Activated naive CD8-positive, alpha-beta T cell (primary cell): ENCODE data around the gene C10orf143.

Source experiments
- H3K27ac Mint-ChIP-seq: one replicate; pipeline ENCODE4 v1.8.0; 2021; ENCODE audit warnings: mixed read lengths
- H3K27me3 Mint-ChIP-seq: one replicate; pipeline ENCODE4 v1.8.0; 2021; ENCODE audit warnings: mixed read lengths
- H3K36me3 Mint-ChIP-seq: one replicate; pipeline ENCODE4 v1.8.0; 2021; ENCODE audit warnings: mixed read lengths
- H3K4me1 Mint-ChIP-seq: one replicate; pipeline ENCODE4 v1.8.0; 2021; ENCODE audit warnings: low read depth, mixed read lengths
- H3K4me3 Mint-ChIP-seq: one replicate; pipeline ENCODE4 v1.8.0; 2021; ENCODE audit warnings: mild to moderate bottlenecking, mixed read lengths
- H3K9me3 Mint-ChIP-seq: one replicate; pipeline ENCODE4 v1.8.0; 2021; ENCODE audit warnings: low read depth, mixed read lengths

Gene C10orf143

DNA sequence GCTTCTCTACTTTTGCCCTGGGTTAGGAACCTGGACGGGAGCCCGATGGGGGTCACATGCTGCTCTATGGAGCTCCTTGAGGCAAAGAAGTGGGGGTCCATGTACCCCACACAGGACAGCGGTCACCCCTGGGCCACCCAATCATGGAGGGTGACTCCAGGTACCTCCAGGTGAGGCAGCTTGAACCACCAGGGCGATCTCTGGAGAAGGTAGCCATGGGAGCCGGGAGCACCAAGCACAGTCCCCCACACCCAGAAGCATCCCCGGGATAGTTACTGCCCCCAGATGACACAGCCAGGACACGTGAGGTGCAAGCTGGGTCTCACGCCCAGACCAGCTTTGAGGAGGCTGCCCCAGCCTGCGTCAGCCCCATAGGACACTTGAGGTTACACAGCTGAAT lies 58.4 kb downstream of the C10orf143 start:
- no peaks in the 10 kb centered on the region for H3K27me3 Mint-ChIP-seq
- no peak overlapping the region for H3K4me3 Mint-ChIP-seq
- H3K9me3 Mint-ChIP-seq, result no peaks in the 10 kb centered on the region
- H3K27ac Mint-ChIP-seq, result no peak overlapping the region
- no peaks in the 10 kb centered on the region for H3K36me3 Mint-ChIP-seq
- H3K4me1 Mint-ChIP-seq, result no peaks in the 10 kb centered on the region

DNA sequence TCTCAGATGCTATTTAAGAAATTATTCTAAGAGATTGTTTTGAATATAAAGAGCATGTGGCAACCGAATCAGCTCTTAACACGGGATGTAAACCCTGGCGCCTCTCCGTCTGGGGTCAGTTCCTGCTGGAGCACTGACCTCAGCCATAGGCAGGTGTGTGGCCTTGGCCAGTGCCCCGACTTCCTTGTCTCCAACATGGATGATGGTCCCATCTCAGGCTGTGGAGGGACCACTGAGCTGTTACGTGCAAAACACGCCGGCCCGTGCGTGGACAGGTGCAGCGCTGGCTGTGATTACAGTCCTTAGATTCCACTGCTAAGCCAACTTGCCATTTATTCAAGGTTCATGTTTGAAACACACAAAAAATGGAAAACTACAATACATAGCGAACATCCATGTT lies 59.9 kb downstream of the C10orf143 start:
- Mint-ChIP-seq H3K27ac (no peak overlapping the region), H3K9me3 (no peaks in the 10 kb centered on the region), H3K27me3 (no peaks in the 10 kb centered on the region), H3K4me3 (no peak overlapping the region), H3K36me3 (no peaks in the 10 kb centered on the region), H3K4me1 (no peaks in the 10 kb centered on the region)

- no peaks in the 10 kb centered on the region for H3K36me3 Mint-ChIP-seq
- H3K27ac Mint-ChIP-seq, result no peak overlapping the region
- H3K4me3 Mint-ChIP-seq, result no peak overlapping the region
- no peaks in the 10 kb centered on the region for H3K27me3 Mint-ChIP-seq
- H3K9me3 Mint-ChIP-seq, result no peaks in the 10 kb centered on the region
- H3K4me1 Mint-ChIP-seq, result no peaks in the 10 kb centered on the region
These were observed 60.6 kb downstream of the C10orf143 start for GRCh38 chr10:130049987-130050386.

DNA sequence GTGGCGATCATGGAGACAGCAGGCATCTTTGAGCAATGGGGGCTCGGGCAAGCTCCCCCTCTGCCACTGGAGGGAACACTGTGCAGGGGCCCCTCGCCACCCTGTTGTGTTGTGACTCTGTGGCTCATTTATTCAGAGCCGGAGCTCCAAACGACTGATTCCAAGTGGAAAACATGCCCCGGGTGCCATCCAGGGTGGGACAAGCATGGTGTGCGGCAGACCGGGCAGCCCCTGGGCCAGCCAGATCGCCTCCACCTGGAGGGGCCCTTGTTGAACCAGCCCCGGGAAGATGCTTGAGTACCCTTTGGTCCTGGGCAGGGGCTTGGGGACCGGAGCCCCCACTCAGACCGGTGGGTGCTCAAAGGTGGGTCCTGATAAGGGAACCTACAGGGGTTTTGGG lies 61.4 kb downstream of the C10orf143 start:
- Mint-ChIP-seq H3K27ac (no peak overlapping the region), H3K4me3 (no peak overlapping the region), H3K27me3 (no peaks in the 10 kb centered on the region), H3K36me3 (no peaks in the 10 kb centered on the region), H3K9me3 (no peaks in the 10 kb centered on the region), H3K4me1 (no peaks in the 10 kb centered on the region)

GRCh38 chr10:130048081-130048480 lies 62.5 kb downstream of the C10orf143 start:
- H3K9me3 Mint-ChIP-seq, result no peaks in the 10 kb centered on the region
- no peaks in the 10 kb centered on the region for H3K4me1 Mint-ChIP-seq
- H3K4me3 Mint-ChIP-seq, result no peak overlapping the region

GRCh38 chr10:130047336-130047735 lies 63.3 kb downstream of the C10orf143 start:
- H3K36me3 Mint-ChIP-seq, result no peaks in the 10 kb centered on the region
- no peaks in the 10 kb centered on the region for H3K9me3 Mint-ChIP-seq
- peaks cover 5% of the 10 kb centered on the region for H3K27me3 Mint-ChIP-seq
- no peak overlapping the region for H3K27ac Mint-ChIP-seq
- H3K4me3 Mint-ChIP-seq, result no peak overlapping the region
- no peaks in the 10 kb centered on the region for H3K4me1 Mint-ChIP-seq

More at GRCh38 chr10:130048081-130048480, 62.5 kb downstream of the C10orf143 start:
- Mint-ChIP-seq H3K36me3 (no peaks in the 10 kb centered on the region), H3K27me3 (peaks cover 5% of the 10 kb centered on the region), H3K27ac (no peak overlapping the region)

DNA sequence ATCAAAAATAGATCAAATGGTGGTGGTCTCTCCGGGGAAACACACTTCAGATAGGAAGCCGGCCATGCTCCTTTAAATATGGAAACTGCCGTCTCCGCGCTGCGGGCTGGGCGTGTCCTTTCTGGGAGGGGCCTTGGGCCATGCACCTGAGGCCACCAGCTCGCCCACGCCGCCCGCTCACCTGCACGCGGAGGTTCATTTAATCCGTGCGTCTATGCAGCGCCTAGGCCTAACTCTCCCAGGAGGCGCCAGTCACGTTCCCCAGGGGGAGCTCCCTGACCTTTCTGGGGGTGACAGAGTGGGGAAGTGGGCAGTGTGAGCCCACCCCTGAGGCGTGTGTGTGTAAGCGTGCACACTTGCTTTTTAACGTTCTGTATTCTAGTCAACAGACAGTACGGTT lies 64.0 kb downstream of the C10orf143 start:
- H3K4me1 Mint-ChIP-seq, result no peaks in the 10 kb centered on the region
- H3K36me3 Mint-ChIP-seq, result no peaks in the 10 kb centered on the region
- H3K9me3 Mint-ChIP-seq, result no peaks in the 10 kb centered on the region
- H3K27ac Mint-ChIP-seq, result no peak overlapping the region
- no peak overlapping the region for H3K4me3 Mint-ChIP-seq
- peaks cover 5% of the 10 kb centered on the region for H3K27me3 Mint-ChIP-seq

DNA sequence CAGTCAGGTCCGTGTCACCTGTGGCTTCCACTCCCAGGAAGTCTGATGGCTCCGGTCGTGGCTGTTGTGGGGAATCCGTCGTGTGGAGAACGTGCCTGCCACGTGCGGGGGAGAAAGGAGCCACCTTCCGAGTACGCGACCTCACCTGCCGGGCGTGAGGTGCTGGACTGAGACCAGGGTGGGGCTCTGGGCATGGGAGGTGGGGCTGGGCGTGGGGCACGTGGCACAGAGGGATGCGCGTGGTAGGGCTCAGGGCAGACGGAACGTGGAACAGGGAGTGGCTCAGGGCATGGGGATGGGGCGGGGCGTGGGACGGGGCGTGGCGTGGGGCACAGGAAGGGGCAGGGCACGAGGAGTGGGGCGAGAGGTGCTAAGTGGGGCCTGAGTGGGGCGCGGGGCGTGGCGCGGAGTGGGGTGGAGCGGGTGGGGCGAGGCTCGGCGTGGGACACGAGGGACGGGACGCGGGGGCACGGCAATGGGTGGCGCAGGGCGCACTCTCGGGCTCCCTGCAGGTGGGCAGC lies 64.8 kb downstream of the C10orf143 start:
- H3K27ac Mint-ChIP-seq, result no peak overlapping the region
- H3K9me3 Mint-ChIP-seq, result no peaks in the 10 kb centered on the region
- no peaks in the 10 kb centered on the region for H3K4me1 Mint-ChIP-seq
- peaks cover 5% of the 10 kb centered on the region for H3K27me3 Mint-ChIP-seq
- no peak overlapping the region for H3K4me3 Mint-ChIP-seq
- H3K36me3 Mint-ChIP-seq, result no peaks in the 10 kb centered on the region

- H3K36me3 Mint-ChIP-seq, result no peaks in the 10 kb centered on the region
- H3K27ac Mint-ChIP-seq, result no peak overlapping the region
- no peak overlapping the region for H3K4me3 Mint-ChIP-seq
- H3K4me1 Mint-ChIP-seq, result no peaks in the 10 kb centered on the region
- H3K9me3 Mint-ChIP-seq, result no peaks in the 10 kb centered on the region
- peaks cover 5% of the 10 kb centered on the region for H3K27me3 Mint-ChIP-seq
These were observed 65.5 kb downstream of the C10orf143 start for GRCh38 chr10:130045091-130045652.

- Mint-ChIP-seq H3K36me3 (no peaks in the 10 kb centered on the region), H3K4me1 (no peaks in the 10 kb centered on the region), H3K4me3 (no peak overlapping the region), H3K27me3 (peaks cover 5% of the 10 kb centered on the region), H3K27ac (no peak overlapping the region), H3K9me3 (no peaks in the 10 kb centered on the region)
These were observed 66.3 kb downstream of the C10orf143 start for GRCh38 chr10:130044067-130045061.

DNA sequence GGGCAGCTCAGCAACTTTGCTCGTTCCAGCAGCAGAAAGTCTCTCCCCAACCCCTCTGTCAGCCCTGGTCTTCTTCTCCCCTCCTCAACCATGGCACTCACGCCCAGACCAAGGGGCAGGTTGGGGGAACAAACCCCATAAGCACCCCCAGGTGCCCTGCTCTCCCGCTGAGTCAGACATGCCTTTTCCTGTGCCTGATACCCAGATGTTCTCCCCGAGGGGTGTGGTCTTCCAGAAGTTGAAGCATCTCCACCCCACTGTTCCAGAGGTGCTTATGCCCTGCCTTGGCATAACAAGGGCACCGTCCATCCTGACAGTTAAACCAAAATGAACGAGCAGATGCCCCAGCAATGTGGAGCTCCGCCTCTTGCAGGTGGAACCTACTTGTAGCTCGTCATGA lies 67.1 kb downstream of the C10orf143 start:
- Mint-ChIP-seq H3K4me1 (no peaks in the 10 kb centered on the region), H3K27me3 (peaks cover 5% of the 10 kb centered on the region), H3K27ac (no peak overlapping the region), H3K9me3 (no peaks in the 10 kb centered on the region), H3K4me3 (no peak overlapping the region), H3K36me3 (no peaks in the 10 kb centered on the region)

GRCh38 chr10:130042381-130042780 lies 68.2 kb downstream of the C10orf143 start:
- no peaks in the 10 kb centered on the region for H3K4me1 Mint-ChIP-seq
- H3K36me3 Mint-ChIP-seq, result no peaks in the 10 kb centered on the region
- H3K27ac Mint-ChIP-seq, result no peak overlapping the region
- no peaks in the 10 kb centered on the region for H3K9me3 Mint-ChIP-seq
- H3K4me3 Mint-ChIP-seq, result no peak overlapping the region
- peaks cover 5% of the 10 kb centered on the region for H3K27me3 Mint-ChIP-seq

DNA sequence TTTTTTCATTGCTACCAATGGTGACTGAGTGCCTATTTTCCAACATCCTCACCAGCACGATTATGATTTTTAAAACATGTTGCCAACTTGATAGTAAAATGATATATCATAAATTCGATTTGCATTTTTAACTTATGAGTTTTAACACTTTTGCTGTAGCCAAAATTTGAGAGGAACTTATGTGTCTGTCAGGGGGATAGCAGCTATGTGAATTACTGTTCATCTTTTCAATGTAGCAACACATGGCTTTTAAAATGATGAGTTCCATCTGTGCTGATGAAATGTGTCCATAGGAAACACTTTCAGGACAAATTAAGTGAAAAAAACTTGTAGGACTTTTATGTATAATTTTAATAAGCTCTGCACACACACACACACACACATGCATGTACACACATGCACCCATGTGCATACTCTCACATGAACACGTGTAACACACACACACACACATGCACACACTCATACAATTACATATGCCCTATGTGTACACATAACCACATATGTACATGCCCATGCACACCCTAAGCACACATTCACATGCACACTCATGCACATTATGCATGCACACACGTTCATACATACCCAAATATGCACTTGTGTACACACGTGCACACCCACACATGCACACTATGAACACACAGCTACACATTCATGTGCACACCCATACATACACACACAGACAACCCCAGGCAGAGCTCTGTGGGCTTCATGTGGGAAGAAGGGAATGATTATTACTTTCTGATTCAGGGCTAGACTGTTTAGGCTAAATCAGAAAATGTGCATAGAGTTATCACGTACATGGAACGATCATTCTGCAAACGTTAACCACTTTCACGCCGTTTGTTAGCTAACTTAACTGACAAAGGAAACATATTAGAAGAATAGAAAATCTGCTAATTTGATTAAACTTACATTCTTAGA lies 68.9 kb downstream of the C10orf143 start:
- Mint-ChIP-seq H3K4me1 (no peaks in the 10 kb centered on the region), H3K36me3 (no peaks in the 10 kb centered on the region), H3K27ac (no peak overlapping the region), H3K9me3 (no peaks in the 10 kb centered on the region), H3K27me3 (peaks cover 5% of the 10 kb centered on the region), H3K4me3 (no peak overlapping the region)

- H3K9me3 Mint-ChIP-seq, result no peaks in the 10 kb centered on the region
These were observed 69.8 kb downstream of the C10orf143 start for GRCh38 chr10:130040817-130041330.

More at GRCh38 chr10:130040817-130041330, 69.8 kb downstream of the C10orf143 start:
- Mint-ChIP-seq H3K4me1 (no peaks in the 10 kb centered on the region), H3K36me3 (no peaks in the 10 kb centered on the region), H3K27me3 (peaks cover 5% of the 10 kb centered on the region), H3K27ac (no peak overlapping the region), H3K4me3 (no peak overlapping the region)
